Ammon's horn (tissue), 1 donor: ENCODE data around the gene UACA.

Source experiments
- DNase-seq: peaks from one replicate; pipeline ENCODE4 v3.0.0-alpha.2; 2016; ENCODE audit warnings: low spot score

The UACA gene

GRCh38 chr15:70707686-70708300, 55.6 kb downstream of the UACA start:
- DNase-seq = no peak

GRCh38 chr15:70704731-70705130, 58.6 kb downstream of the UACA start:
- no peak for DNase-seq

GRCh38 chr15:70704166-70704565, 59.2 kb downstream of the UACA start:
- DNase-seq = no peak

- DNase-seq = no peak
Observed at GRCh38 chr15:70703096-70703878, 60.1 kb downstream of the UACA start.

GRCh38 chr15:70702584-70702983, 60.8 kb downstream of the UACA start:
- DNase-seq = no peak

- DNase-seq = no peak
Observed at GRCh38 chr15:70701891-70702568, 61.3 kb downstream of the UACA start.

GRCh38 chr15:70701171-70701570, 62.2 kb downstream of the UACA start:
- no peak for DNase-seq

- DNase-seq = no peak
Observed at GRCh38 chr15:70699890-70700289, 63.5 kb downstream of the UACA start.

- no peak for DNase-seq
Observed at GRCh38 chr15:70698836-70699390, 64.4 kb downstream of the UACA start.

GRCh38 chr15:70698426-70698825, 64.9 kb downstream of the UACA start:
- DNase-seq = no peak

- no peak for DNase-seq
Observed at GRCh38 chr15:70690491-70691276, 72.7 kb downstream of the UACA start.

GRCh38 chr15:70690021-70690420, 73.3 kb downstream of the UACA start:
- DNase-seq = no peak

- no peak for DNase-seq
Observed at GRCh38 chr15:70687482-70687881, 75.9 kb downstream of the UACA start.

- DNase-seq = no peak
Observed at GRCh38 chr15:70680817-70681216, 82.5 kb downstream of the UACA start.

GRCh38 chr15:70679919-70680231, 83.5 kb downstream of the UACA start:
- DNase-seq = no peak

GRCh38 chr15:70672081-70672480, 91.3 kb downstream of the UACA start:
- no peak for DNase-seq

- DNase-seq = no peak
Observed at GRCh38 chr15:70670680-70671079, 92.7 kb downstream of the UACA start.

GRCh38 chr15:70669966-70670658, 93.2 kb downstream of the UACA start:
- DNase-seq = no peak

- DNase-seq = no peak
Observed at GRCh38 chr15:70669006-70669602, 94.3 kb downstream of the UACA start.

- no peak for DNase-seq
Observed at GRCh38 chr15:70665599-70665998, 97.8 kb downstream of the UACA start.

GRCh38 chr15:70664494-70664893, 98.9 kb downstream of the UACA start:
- DNase-seq = no peak
